H9 (cell line): ENCODE measurements around the gene DLGAP4. TPM values are rescaled to one million over a fixed set of nuclear protein-coding genes. Genes with fewer than 3 reads are reported as not detected.

Source experiments
- DNase-seq: peaks from one replicate; pipeline ENCODE4 v3.0.0-alpha.2; 2017
- H2AFZ ChIP-seq: one replicate; pipeline ENCODE4 v1.6.1; 2013; ENCODE audit warnings: mild to moderate bottlenecking, low read length, control low read depth, moderate library complexity
- H2AK5ac ChIP-seq: 2 replicates; pipeline ENCODE4 v1.6.1; 2013; ENCODE audit warnings: low read length, control low read depth, mixed read lengths; ENCODE audit not compliant: insufficient read length
- H2BK120ac ChIP-seq: one replicate; pipeline ENCODE4 v1.6.1; 2013; ENCODE audit warnings: low read depth, mild to moderate bottlenecking, low read length, control low read depth, inconsistent platforms; ENCODE audit not compliant: poor library complexity, severe bottlenecking
- H2BK12ac ChIP-seq: 2 replicates; pipeline ENCODE4 v1.6.1; 2013; ENCODE audit warnings: low read length, control low read depth, mixed read lengths, low read depth; ENCODE audit not compliant: insufficient read length
- H2BK15ac ChIP-seq: 2 replicates; pipeline ENCODE4 v1.6.1; 2013; ENCODE audit warnings: low read depth, low read length, control low read depth
- H2BK20ac ChIP-seq: one replicate; pipeline ENCODE4 v1.6.1; 2013; ENCODE audit warnings: low read depth, mild to moderate bottlenecking, low read length, control low read depth, inconsistent platforms; ENCODE audit not compliant: poor library complexity, severe bottlenecking
- H2BK5ac ChIP-seq: 2 replicates; pipeline ENCODE4 v1.6.1; 2013; ENCODE audit warnings: low read length, control low read depth, mixed read lengths; ENCODE audit not compliant: insufficient read length
- H3K14ac ChIP-seq: 2 replicates; pipeline ENCODE4 v1.6.1; 2013; ENCODE audit warnings: low read length, control low read depth; ENCODE audit not compliant: insufficient read depth
- H3K18ac ChIP-seq: 2 replicates; pipeline ENCODE4 v1.6.1; 2013; ENCODE audit warnings: low read depth, mild to moderate bottlenecking, mixed read lengths, low read length, control low read depth; ENCODE audit not compliant: insufficient read length
- H3K23ac ChIP-seq: 2 replicates; pipeline ENCODE4 v1.6.1; 2013; ENCODE audit warnings: low read length, control low read depth, mixed read lengths, low read depth; ENCODE audit not compliant: insufficient read length
- H3K23me2 ChIP-seq: 2 replicates; pipeline ENCODE4 v1.6.1; 2013; ENCODE audit warnings: low read depth, mild to moderate bottlenecking, mixed read lengths, low read length, control low read depth; ENCODE audit not compliant: insufficient read length, poor library complexity, severe bottlenecking
- H3K27ac ChIP-seq: 2 replicates; pipeline ENCODE4 v1.5.1; 2013; ENCODE audit warnings: low read length, control low read depth, mixed read lengths, low read depth; ENCODE audit not compliant: insufficient read length
- H3K27me3 ChIP-seq: 2 replicates; pipeline ENCODE4 v1.6.1; 2013; ENCODE audit warnings: low read length, control low read depth, inconsistent platforms; ENCODE audit not compliant: insufficient read depth
- H3K4ac ChIP-seq: 2 replicates; pipeline ENCODE4 v1.6.1; 2013; ENCODE audit warnings: low read depth, mild to moderate bottlenecking, control low read depth, inconsistent platforms, low read length, moderate library complexity
- H3K4me1 ChIP-seq: 2 replicates; pipeline ENCODE4 v1.6.1; 2013; ENCODE audit warnings: low read length, control low read depth, inconsistent platforms; ENCODE audit not compliant: insufficient read depth
- H3K4me2 ChIP-seq: 2 replicates; pipeline ENCODE4 v1.6.1; 2013; ENCODE audit warnings: low read length, control low read depth, mixed read lengths; ENCODE audit not compliant: insufficient read length, insufficient read depth
- H3K56ac ChIP-seq: 2 replicates; pipeline ENCODE4 v1.6.1; 2013; ENCODE audit warnings: low read depth, mild to moderate bottlenecking, mixed read lengths, low read length, control low read depth; ENCODE audit not compliant: insufficient read length
- H3K79me1 ChIP-seq: 2 replicates; pipeline ENCODE4 v1.6.1; 2013; ENCODE audit warnings: low read depth, mild to moderate bottlenecking, moderate library complexity, low read length, control low read depth, inconsistent platforms; ENCODE audit not compliant: insufficient read depth, poor library complexity, severe bottlenecking
- H3K79me2 ChIP-seq: 2 replicates; pipeline ENCODE4 v1.6.1; 2013; ENCODE audit warnings: low read length, control low read depth, inconsistent platforms; ENCODE audit not compliant: insufficient read depth
- H3K9ac ChIP-seq: 2 replicates; pipeline ENCODE4 v1.6.1; 2013; ENCODE audit warnings: low read length, control low read depth, mixed read lengths; ENCODE audit not compliant: insufficient read length; ENCODE audit errors: extremely low read depth
- H3K9me3 ChIP-seq: one replicate; pipeline ENCODE4 v1.6.1; 2013; ENCODE audit warnings: low read depth, low read length, inconsistent platforms; ENCODE audit not compliant: control insufficient read depth
- H3T11ph ChIP-seq: one replicate; pipeline ENCODE4 v1.6.1; 2013; ENCODE audit warnings: mild to moderate bottlenecking, low read length, control low read depth, inconsistent platforms
- H4K20me1 ChIP-seq: one replicate; pipeline ENCODE4 v1.6.1; 2013; ENCODE audit not compliant: control insufficient read depth, insufficient read length, insufficient read depth
- H4K5ac ChIP-seq: 2 replicates; pipeline ENCODE4 v1.6.1; 2013; ENCODE audit warnings: low read depth, mild to moderate bottlenecking, mixed read lengths, low read length, control low read depth; ENCODE audit not compliant: insufficient read length
- H4K8ac ChIP-seq: replicated peaks from 2 replicates; pipeline ENCODE4 v1.6.1; 2013; ENCODE audit warnings: low read length, control low read depth, mixed read lengths, low read depth; ENCODE audit not compliant: insufficient read length
- H4K91ac ChIP-seq: 2 replicates; pipeline ENCODE4 v1.6.1; 2013; ENCODE audit warnings: low read depth, mild to moderate bottlenecking, moderate library complexity, mixed read lengths, low read length, control low read depth; ENCODE audit not compliant: insufficient read length
- H3K27ac Mint-ChIP-seq, 3 experiments: 2 replicates in 2 of 3; 3 replicates in 1 of 3; pipeline ENCODE4 v1.8.0; 2020 to 2021; ENCODE audit warnings: mixed read lengths in 3 of 3, mild to moderate bottlenecking in 1 of 3, moderate library complexity in 1 of 3
- H3K27me3 Mint-ChIP-seq: 2 replicates; pipeline ENCODE4 v1.8.0; 2021; ENCODE audit warnings: low read depth, mild to moderate bottlenecking, moderate library complexity, mixed read lengths
- H3K36me3 Mint-ChIP-seq, 3 experiments: 2 replicates in 2 of 3; 3 replicates in 1 of 3; pipeline ENCODE4 v1.8.0; 2020 to 2021; ENCODE audit warnings: low read depth in 3 of 3, mixed read lengths in 3 of 3; ENCODE audit not compliant: insufficient read depth in 1 of 3
- H3K4me1 Mint-ChIP-seq, 2 experiments: 2 replicates each; pipeline ENCODE4 v1.8.0; 2020; ENCODE audit warnings: mixed read lengths in 2 of 2
- H3K4me3 Mint-ChIP-seq, 2 experiments: 2 replicates in 1 of 2; 3 replicates in 1 of 2; pipeline ENCODE4 v1.8.0; 2020 to 2021; ENCODE audit warnings: mild to moderate bottlenecking in 2 of 2, mixed read lengths in 2 of 2, moderate library complexity in 1 of 2
- H3K9me3 Mint-ChIP-seq, 2 experiments: 2 replicates in 1 of 2; 3 replicates in 1 of 2; pipeline ENCODE4 v1.8.0; 2020; ENCODE audit warnings: mild to moderate bottlenecking in 2 of 2, mixed read lengths in 2 of 2, moderate library complexity in 1 of 2
- WGBS: extraction: QIAGEN DNeasy Blood & Tissue Kit; methylation state at CpG from one replicate; pipeline ENCODE4 v1.1.7; 2013; ENCODE audit warnings: missing lambda C conversion rate, low lambda C conversion rate, mixed read lengths; ENCODE audit not compliant: insufficient read length; ENCODE audit errors: extremely low coverage; 5-methylcytosine and 5-hydroxymethylcytosine counted together
- total RNA-seq: library from RNA; stranded (reverse); gene quantifications from 2 replicates; pipeline ENCODE4 v1.2.1, GENCODE V29; 2021
- TF ChIP-seq, protein P1 (sequence below): fragments of 200-600 bp; sonication (generic); conservative IDR thresholded peaks from 3 replicates; pipeline ENCODE4 v1.8.0; 2021; ENCODE audit warnings: antibody characterized with exemption, mild to moderate bottlenecking

DLGAP4 gene
- total RNA-seq, 1 experiment from 2014 or later: 48.0 TPM

GRCh38 chr20:36335206-36335870 lies 29.2 kb downstream of the DLGAP4 start:
- H3K4me2 ChIP-seq: no peak overlapping the region
- TF ChIP-seq, protein P1, sequence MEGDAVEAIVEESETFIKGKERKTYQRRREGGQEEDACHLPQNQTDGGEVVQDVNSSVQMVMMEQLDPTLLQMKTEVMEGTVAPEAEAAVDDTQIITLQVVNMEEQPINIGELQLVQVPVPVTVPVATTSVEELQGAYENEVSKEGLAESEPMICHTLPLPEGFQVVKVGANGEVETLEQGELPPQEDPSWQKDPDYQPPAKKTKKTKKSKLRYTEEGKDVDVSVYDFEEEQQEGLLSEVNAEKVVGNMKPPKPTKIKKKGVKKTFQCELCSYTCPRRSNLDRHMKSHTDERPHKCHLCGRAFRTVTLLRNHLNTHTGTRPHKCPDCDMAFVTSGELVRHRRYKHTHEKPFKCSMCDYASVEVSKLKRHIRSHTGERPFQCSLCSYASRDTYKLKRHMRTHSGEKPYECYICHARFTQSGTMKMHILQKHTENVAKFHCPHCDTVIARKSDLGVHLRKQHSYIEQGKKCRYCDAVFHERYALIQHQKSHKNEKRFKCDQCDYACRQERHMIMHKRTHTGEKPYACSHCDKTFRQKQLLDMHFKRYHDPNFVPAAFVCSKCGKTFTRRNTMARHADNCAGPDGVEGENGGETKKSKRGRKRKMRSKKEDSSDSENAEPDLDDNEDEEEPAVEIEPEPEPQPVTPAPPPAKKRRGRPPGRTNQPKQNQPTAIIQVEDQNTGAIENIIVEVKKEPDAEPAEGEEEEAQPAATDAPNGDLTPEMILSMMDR: no peak
- peaks cover 4% of the 10 kb centered on the region; the same call in 1 of the 2 replicates for H3K4me1 ChIP-seq
- H2BK15ac ChIP-seq: no peak overlapping the region
- H2AFZ ChIP-seq: no peak overlapping the region
- no peak overlapping the region for H2AK5ac ChIP-seq
- H3K23ac ChIP-seq: no peak overlapping the region
- no peak overlapping the region for H3K27ac ChIP-seq
- H3K4me1 Mint-ChIP-seq: peaks cover 49 to 74% of the 10 kb centered on the region in 2 experiments
- H3K27me3 Mint-ChIP-seq: peaks cover 71% of the 10 kb centered on the region
- no peak overlapping the region; the same call in 1 of the 2 replicates for H3K14ac ChIP-seq
- no peak overlapping the region for H3K27ac Mint-ChIP-seq
- no peaks in the 10 kb centered on the region for H3K79me1 ChIP-seq
- no peaks in the 10 kb centered on the region for H4K20me1 ChIP-seq
- no peaks in the 10 kb centered on the region for H3K9me3 ChIP-seq
- no peak overlapping the region for H2BK12ac ChIP-seq
- WGBS: no CpG with 5 or more reads among the region's 12 CpGs
- H3T11ph ChIP-seq: no peak overlapping the region
- no peaks in the 10 kb centered on the region for H3K36me3 Mint-ChIP-seq
- H4K91ac ChIP-seq: no peak overlapping the region
- H3K9ac ChIP-seq: no peak overlapping the region
- H3K9me3 Mint-ChIP-seq: no peaks in the 10 kb centered on the region; a peak in 2 of 5 replicates
- no peak overlapping the region; a peak in 1 of 5 replicates for H3K4me3 Mint-ChIP-seq
- no peak overlapping the region for H3K56ac ChIP-seq
- no peak overlapping the region for H2BK20ac ChIP-seq
- H4K8ac ChIP-seq: no peak overlapping the region
- peaks cover 12% of the 10 kb centered on the region; the same call in 1 of the 2 replicates for H3K27me3 ChIP-seq
- H3K18ac ChIP-seq: no peak overlapping the region
- no peak overlapping the region for H2BK5ac ChIP-seq
- DNase-seq: no peak
- H3K23me2 ChIP-seq: no peaks in the 10 kb centered on the region
- no peak overlapping the region for H4K5ac ChIP-seq
- no peaks in the 10 kb centered on the region for H3K79me2 ChIP-seq
- no peak overlapping the region for H3K4ac ChIP-seq
- H2BK120ac ChIP-seq: no peak overlapping the region
